CD4-positive, alpha-beta T cell (primary cell): ENCODE data around the gene SIAH1. TPM values are rescaled to one million over a fixed set of nuclear protein-coding genes. Genes with fewer than 3 reads are reported as not detected.

Experiments used
- ATAC-seq: fragments of 200-7000 bp; cut with Tn5 transposase; one replicate; pipeline ENCODE4 v1.10.0; 2022; ENCODE audit warnings: mild to moderate bottlenecking; ENCODE audit not compliant: poor library complexity
- CTCF ChIA-PET: fragments of 350-600 bp; sonication (Branson Sonifier 250); formaldehyde crosslinking; loops from one replicate; lab custom pipeline; 2021; ENCODE audit warnings: antibody characterized with exemption, inconsistent platforms; lab: Charles Lee
- POLR2A ChIA-PET: fragments of 350-600 bp; sonication (Branson Sonifier 250); formaldehyde crosslinking; loops from one replicate; lab custom pipeline; 2021; ENCODE audit warnings: antibody characterized with exemption, inconsistent platforms; lab: Charles Lee
- DNase-seq, 14 experiments: peaks; one replicate each; pipeline ENCODE4 v3.0.0-alpha.2; 2013 to 2020; ENCODE audit warnings: mixed read lengths in 2 of 14
- H3K27ac ChIP-seq, 2 donors: one replicate each; pipeline versions ENCODE4 v1.5.1 to v1.7.0; 2013; ENCODE audit warnings: low read length in 2 of 2, low read depth in 1 of 2, mild to moderate bottlenecking in 1 of 2
- H3K27me3 ChIP-seq, 2 experiments: 1 replicate in 1 of 2; 2 replicates in 1 of 2; pipeline versions ENCODE4 v1.6.1 to v1.7.0; 2013; ENCODE audit warnings: low read length in 2 of 2, control low read depth in 1 of 2, mild to moderate bottlenecking in 1 of 2, moderate library complexity in 1 of 2; ENCODE audit not compliant: insufficient read depth in 2 of 2, control insufficient read depth in 1 of 2
- H3K36me3 ChIP-seq: one replicate; pipeline ENCODE4 v1.6.1; 2013; ENCODE audit warnings: low read length, control low read depth; ENCODE audit not compliant: insufficient read depth
- H3K4me1 ChIP-seq: one replicate; pipeline ENCODE4 v1.6.1; 2013; ENCODE audit warnings: low read length, control low read depth; ENCODE audit not compliant: insufficient read depth
- H3K4me3 ChIP-seq: one replicate; pipeline ENCODE4 v1.5.1; 2013; ENCODE audit warnings: mild to moderate bottlenecking, low read length, moderate library complexity
- H3K9me3 ChIP-seq, 2 experiments: 1 replicate in 1 of 2; 2 replicates in 1 of 2; pipeline versions ENCODE4 v1.6.1 to v1.7.0; 2013; ENCODE audit warnings: low read length in 2 of 2, mild to moderate bottlenecking in 2 of 2, control low read depth in 1 of 2, moderate library complexity in 1 of 2; ENCODE audit not compliant: control insufficient read depth in 1 of 2, insufficient read depth in 1 of 2
- H3K27ac Mint-ChIP-seq: one replicate; pipeline ENCODE4 v1.8.0; 2020; ENCODE audit warnings: mixed read lengths
- H3K27me3 Mint-ChIP-seq: one replicate; pipeline ENCODE4 v1.8.0; 2021; ENCODE audit warnings: mixed read lengths
- H3K36me3 Mint-ChIP-seq: one replicate; pipeline ENCODE4 v1.8.0; 2021; ENCODE audit warnings: low read depth, mixed read lengths
- H3K4me1 Mint-ChIP-seq: one replicate; pipeline ENCODE4 v1.8.0; 2021; ENCODE audit warnings: low read depth, mixed read lengths
- H3K4me3 Mint-ChIP-seq: one replicate; pipeline ENCODE4 v1.8.0; 2020; ENCODE audit warnings: mild to moderate bottlenecking, mixed read lengths
- H3K9me3 Mint-ChIP-seq: one replicate; pipeline ENCODE4 v1.8.0; 2020; ENCODE audit warnings: mixed read lengths
- intact Hi-C, 2 experiments: fragments of 100-400 bp; cut with DNase I in 1 of 2; cut with micrococcal nuclease in 1 of 2; formaldehyde crosslinking; loops; one replicate each; pipeline versions ENCODE4 v1.15.1 to v1.9.0; 2023 to 2025; cut with DNase I, micrococcal nuclease
- total RNA-seq, 174 experiments: library from RNA in 2 of 174; stranded (reverse) in 2 of 174; gene quantifications; one replicate each; pipeline ENCODE4 v1.2.3 and lab custom pipeline; 2021 to 2026
- TF ChIP-seq, protein P1 (sequence below): fragments of 200-600 bp; IDR thresholded peaks from one replicate; pipeline ENCODE4 v1.8.0; 2022; ENCODE audit warnings: antibody characterized with exemption, mild to moderate bottlenecking

The SIAH1 gene
- total RNA-seq, 2 experiments from 2014 or later, result 40.9 to 43.0 TPM

DNA sequence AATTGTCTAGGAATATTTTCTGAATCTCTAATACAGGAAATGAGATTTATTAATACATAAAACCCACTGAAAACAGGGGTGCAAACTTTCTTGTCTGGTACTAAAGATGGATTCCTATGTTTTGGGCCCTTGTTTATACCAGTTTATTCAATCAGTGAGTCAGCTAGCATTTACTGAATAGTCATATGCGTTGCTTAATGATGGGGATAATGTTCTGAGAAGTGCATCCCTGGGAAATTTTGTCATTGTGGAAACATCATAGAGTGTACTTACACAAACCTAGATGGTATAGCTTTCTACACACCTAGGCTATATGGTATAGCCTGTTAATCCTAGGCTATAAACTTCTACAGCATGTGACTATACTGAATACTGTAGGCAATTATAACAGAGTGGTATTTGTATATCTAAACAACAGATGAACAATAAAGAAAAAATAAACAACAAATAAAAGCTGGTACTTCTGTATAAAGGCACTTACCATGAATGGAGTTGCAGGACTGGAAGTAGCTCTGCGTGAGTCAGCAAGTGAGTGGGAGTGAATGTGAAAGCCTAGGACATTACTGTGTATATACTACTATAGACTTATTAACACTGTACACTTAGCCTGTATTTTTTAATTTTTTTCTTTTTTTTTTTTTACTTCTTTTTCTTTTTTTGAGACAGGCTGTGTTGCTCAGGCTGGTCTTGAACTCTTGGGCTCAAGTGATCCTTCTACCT, 63.7 kb downstream of the SIAH1 start:
- peaks cover 68% of the 10 kb centered on the region for H3K4me1 Mint-ChIP-seq
- H3K4me3 Mint-ChIP-seq, result no peak overlapping the region
- H3K27me3 ChIP-seq, result no peaks in the 10 kb centered on the region
- H3K36me3 Mint-ChIP-seq, result peaks cover 55% of the 10 kb centered on the region
- CTCF ChIA-PET, result no interaction called here
- intact Hi-C loops, result no loop called here
- H3K27ac ChIP-seq, result no peak overlapping the region
- H3K36me3 ChIP-seq, result peaks cover 27% of the 10 kb centered on the region
- no peaks in the 10 kb centered on the region for H3K9me3 ChIP-seq
- no peaks in the 10 kb centered on the region for H3K9me3 Mint-ChIP-seq
- no peak overlapping the region for H3K4me3 ChIP-seq
- ATAC-seq (no peak), DNase-seq (no peak)
- TF ChIP-seq, protein P1, sequence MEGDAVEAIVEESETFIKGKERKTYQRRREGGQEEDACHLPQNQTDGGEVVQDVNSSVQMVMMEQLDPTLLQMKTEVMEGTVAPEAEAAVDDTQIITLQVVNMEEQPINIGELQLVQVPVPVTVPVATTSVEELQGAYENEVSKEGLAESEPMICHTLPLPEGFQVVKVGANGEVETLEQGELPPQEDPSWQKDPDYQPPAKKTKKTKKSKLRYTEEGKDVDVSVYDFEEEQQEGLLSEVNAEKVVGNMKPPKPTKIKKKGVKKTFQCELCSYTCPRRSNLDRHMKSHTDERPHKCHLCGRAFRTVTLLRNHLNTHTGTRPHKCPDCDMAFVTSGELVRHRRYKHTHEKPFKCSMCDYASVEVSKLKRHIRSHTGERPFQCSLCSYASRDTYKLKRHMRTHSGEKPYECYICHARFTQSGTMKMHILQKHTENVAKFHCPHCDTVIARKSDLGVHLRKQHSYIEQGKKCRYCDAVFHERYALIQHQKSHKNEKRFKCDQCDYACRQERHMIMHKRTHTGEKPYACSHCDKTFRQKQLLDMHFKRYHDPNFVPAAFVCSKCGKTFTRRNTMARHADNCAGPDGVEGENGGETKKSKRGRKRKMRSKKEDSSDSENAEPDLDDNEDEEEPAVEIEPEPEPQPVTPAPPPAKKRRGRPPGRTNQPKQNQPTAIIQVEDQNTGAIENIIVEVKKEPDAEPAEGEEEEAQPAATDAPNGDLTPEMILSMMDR, result no peak
- H3K27ac Mint-ChIP-seq, result no peak overlapping the region
- POLR2A ChIA-PET, result no interaction called here
- no peaks in the 10 kb centered on the region for H3K27me3 Mint-ChIP-seq
- peaks cover 24% of the 10 kb centered on the region for H3K4me1 ChIP-seq

DNA sequence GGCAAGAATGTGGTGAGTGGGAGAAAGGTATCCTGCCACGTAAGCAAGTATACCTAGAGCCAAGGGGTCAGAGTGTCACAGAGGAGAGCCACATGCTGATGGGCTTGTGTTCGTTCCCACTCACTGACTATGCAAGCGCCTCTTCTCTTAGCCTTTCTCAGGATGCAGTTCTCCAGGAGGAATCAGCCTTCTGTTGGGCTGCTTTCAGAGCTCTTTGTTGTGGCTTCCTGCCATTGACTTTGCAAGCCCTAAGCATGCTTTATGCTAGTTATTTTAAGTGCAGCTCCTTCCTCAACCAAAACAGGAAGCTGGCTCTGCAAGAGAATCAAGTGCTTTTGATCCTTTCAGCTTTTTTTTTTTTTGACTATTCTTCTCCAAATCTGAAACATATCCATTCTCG, 66.6 kb downstream of the SIAH1 start:
- H3K36me3 ChIP-seq, result peaks cover 14% of the 10 kb centered on the region
- peak in 12 of 14 experiments; percentile 4 to 82 (median 28) for DNase-seq
- ATAC-seq, result peak; percentile 96
- intact Hi-C loops, result loop anchor here in 1 of 2 experiments (5.0 kb wide), 2 partner anchors 69 to 71 kb away; partner anchors contain the start of genes ABCC11 and SIAH1
- no peaks in the 10 kb centered on the region for H3K9me3 Mint-ChIP-seq
- POLR2A ChIA-PET, result interaction anchor here (0.6 to 2.4 kb wide), 17 partner anchors 11 to 1642 kb away, joined by 3 to 17 read pairs (median 5); partner anchors contain the start of genes LONP2, N4BP1 and SIAH1
- peak overlapping the region; percentile 89 for H3K27ac Mint-ChIP-seq
- H3K27ac ChIP-seq, result peak overlapping the region in 1 of 2 donors; percentile 41
- no peaks in the 10 kb centered on the region for H3K27me3 Mint-ChIP-seq
- H3K27me3 ChIP-seq, result no peaks in the 10 kb centered on the region
- peak overlapping the region; percentile 28 for H3K4me3 ChIP-seq
- H3K4me1 ChIP-seq, result peaks cover 24% of the 10 kb centered on the region
- peaks cover 54% of the 10 kb centered on the region for H3K36me3 Mint-ChIP-seq
- no peaks in the 10 kb centered on the region for H3K9me3 ChIP-seq
- H3K4me3 Mint-ChIP-seq, result peak overlapping the region; percentile 77
- CTCF ChIA-PET, result no interaction called here
- H3K4me1 Mint-ChIP-seq, result peaks cover 70% of the 10 kb centered on the region
- TF ChIP-seq, protein P1, result no peak

DNA sequence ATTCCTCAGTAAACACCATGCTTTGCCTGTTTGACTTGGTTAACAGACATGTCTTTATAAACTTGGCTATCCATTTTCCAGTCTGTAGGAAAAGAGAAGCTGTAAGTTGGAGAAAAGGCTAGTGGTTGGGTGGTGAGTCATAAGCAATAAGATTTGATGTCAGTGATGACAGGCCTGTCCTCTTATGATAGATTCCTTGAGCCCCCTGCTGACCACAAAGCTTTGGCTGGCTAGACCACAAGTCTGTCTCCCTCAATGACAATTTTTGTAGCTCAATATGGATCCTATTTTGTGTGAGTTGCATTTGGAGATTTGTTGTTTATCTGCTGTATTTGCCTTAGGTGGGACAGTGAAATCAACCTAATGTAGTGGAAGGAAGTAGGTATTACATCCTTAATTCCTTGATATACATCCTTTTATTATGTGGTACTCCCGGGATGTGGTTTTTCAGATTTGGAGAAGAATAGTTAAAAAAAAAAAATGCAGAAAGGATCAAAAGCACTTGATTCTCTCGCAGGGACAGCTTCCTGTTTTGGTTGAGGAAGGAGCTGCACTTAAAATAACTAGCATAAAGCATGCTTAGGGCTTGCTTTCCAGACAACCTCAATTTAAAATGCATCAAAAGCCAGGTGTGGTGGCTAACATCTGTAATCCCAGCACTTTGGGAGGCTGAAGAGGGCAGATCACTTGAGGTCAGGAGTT, 67.4 kb downstream of the SIAH1 start:
- peak overlapping the region in 1 of 2 donors; percentile 41 for H3K27ac ChIP-seq
- ChIA-PET POLR2A (interaction anchor here (0.8 to 2.4 kb wide), 10 partner anchors 10 to 313 kb away, joined by 3 to 17 read pairs (median 4); partner anchors contain the start of genes LONP2 and N4BP1), CTCF (interaction anchor here (0.6 kb wide), 1 partner anchor 50 kb away, joined by 3 read pairs; no protein-coding TSS in a partner anchor)
- Mint-ChIP-seq H3K4me1 (peaks cover 71% of the 10 kb centered on the region), H3K27ac (peak overlapping the region; percentile 89), H3K4me3 (peak overlapping the region; percentile 77), H3K36me3 (peaks cover 59% of the 10 kb centered on the region), H3K27me3 (no peaks in the 10 kb centered on the region), H3K9me3 (no peaks in the 10 kb centered on the region)
- peaks cover 14% of the 10 kb centered on the region for H3K36me3 ChIP-seq
- no peak for ATAC-seq
- H3K9me3 ChIP-seq, result peaks cover 0 to 1% of the 10 kb centered on the region in 2 experiments
- H3K4me1 ChIP-seq, result peaks cover 24% of the 10 kb centered on the region
- no peak overlapping the region for H3K4me3 ChIP-seq
- H3K27me3 ChIP-seq, result no peaks in the 10 kb centered on the region
- peak in 3 of 14 experiments; percentile 14 to 51 (median 42) for DNase-seq
- intact Hi-C loops, result loop anchor here in 1 of 2 experiments (5.0 kb wide), 2 partner anchors 70 kb away; partner anchors contain the start of genes ABCC11 and SIAH1
- TF ChIP-seq, protein P1, result no peak
